ENCODE results near the gene ZNF546. TPM values are rescaled to one million over a fixed set of nuclear protein-coding genes. Genes with fewer than 3 reads are reported as not detected.

ZNF546 gene
- total RNA-seq, 1 experiment from 2014 or later, result 5.2 TPM

DNA sequence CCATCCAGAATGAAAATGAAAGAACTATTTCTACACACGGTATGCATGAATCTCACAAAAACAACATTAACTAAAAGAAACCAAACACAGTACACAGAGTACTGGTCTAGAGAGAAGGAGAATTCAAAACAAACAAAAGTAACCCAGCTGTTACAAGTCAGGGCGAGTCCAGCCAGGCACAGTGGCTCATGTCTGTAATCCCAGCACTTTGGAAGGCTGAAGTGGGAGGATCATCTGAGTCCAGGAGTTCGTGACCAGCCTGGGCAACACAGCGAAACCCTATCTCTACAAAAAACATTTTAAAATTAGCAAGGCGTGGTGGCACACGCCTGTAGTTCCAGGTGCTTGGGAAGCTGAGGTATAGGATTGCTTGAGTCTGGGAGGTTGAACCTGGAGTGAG is 27.6 kb upstream of the ZNF546 start:
- intact Hi-C loops (cut with micrococcal nuclease), result no loop called here
- Mint-ChIP-seq H3K4me3 (ENCODE audit: unreplicated experiment) (peak overlapping the region; percentile 93), H3K4me1 (ENCODE audit: insufficient read depth, unreplicated experiment) (peaks cover 19% of the 10 kb centered on the region), H3K27ac (ENCODE audit: low read depth, unreplicated experiment) (peak overlapping the region; percentile 98), H3K27me3 (ENCODE audit: insufficient read depth, unreplicated experiment) (no peaks in the 10 kb centered on the region), H3K9me3 (ENCODE audit: unreplicated experiment) (no peaks in the 10 kb centered on the region), H3K36me3 (ENCODE audit: insufficient read depth, unreplicated experiment) (peaks cover 50% of the 10 kb centered on the region)
- ChIA-PET CTCF (interaction anchor here (0.5 to 5.1 kb wide), 5 partner anchors 103 to 202 kb away, joined by 3 to 67 read pairs (median 4); partner anchors contain the start of gene FBL), POLR2A (interaction anchor here (1.0 to 3.0 kb wide), 4 partner anchors 27 to 524 kb away, joined by 3 to 41 read pairs (median 24); partner anchors contain the start of genes FBL, SUPT5H and ZNF546)
- DNase-seq (ENCODE audit: unreplicated experiment), result peak; percentile 34
- TF ChIP-seq, protein P1, sequence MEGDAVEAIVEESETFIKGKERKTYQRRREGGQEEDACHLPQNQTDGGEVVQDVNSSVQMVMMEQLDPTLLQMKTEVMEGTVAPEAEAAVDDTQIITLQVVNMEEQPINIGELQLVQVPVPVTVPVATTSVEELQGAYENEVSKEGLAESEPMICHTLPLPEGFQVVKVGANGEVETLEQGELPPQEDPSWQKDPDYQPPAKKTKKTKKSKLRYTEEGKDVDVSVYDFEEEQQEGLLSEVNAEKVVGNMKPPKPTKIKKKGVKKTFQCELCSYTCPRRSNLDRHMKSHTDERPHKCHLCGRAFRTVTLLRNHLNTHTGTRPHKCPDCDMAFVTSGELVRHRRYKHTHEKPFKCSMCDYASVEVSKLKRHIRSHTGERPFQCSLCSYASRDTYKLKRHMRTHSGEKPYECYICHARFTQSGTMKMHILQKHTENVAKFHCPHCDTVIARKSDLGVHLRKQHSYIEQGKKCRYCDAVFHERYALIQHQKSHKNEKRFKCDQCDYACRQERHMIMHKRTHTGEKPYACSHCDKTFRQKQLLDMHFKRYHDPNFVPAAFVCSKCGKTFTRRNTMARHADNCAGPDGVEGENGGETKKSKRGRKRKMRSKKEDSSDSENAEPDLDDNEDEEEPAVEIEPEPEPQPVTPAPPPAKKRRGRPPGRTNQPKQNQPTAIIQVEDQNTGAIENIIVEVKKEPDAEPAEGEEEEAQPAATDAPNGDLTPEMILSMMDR (IDR thresholded peaks at IDR 0.05; ENCODE audit: unreplicated experiment), result no peak
- no TSS peak for BruUV-seq (replicated peaks)

DNA sequence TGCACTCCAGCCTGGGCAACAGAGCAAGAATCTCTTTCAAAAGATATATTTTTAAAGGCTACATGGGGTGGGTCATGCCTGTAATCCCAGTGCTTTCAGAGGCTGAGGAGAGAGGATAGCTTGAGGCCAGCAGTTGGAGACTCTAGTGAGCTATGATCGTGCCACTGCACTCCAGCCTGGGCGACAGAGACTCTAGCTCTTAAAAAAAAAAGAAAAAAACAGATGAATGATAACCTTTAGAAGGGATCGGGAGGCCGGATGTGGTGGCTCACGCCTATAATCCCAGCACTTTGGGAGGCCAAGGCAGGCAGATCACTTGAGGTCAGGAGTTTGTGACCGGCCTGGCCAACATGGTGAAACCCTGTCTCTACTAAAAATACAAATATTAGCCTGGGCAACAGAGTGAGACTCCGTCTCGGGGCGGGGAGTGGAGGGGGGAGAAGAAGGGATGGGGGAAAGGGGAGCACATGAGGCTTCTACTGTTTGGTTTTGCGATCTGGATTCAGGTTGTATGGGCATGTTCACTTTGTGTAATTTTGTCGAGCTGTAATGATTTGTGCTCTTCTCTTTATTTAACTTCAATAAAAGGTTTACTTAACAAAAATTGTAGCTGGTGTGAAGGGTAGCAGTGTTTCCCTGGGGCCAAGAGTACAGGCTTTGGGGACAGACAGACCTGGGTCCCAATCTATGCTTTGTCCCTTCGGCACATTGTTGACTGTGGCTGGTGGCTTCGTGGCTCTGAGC is 27.0 kb upstream of the ZNF546 start:
- Mint-ChIP-seq H3K4me1 (ENCODE audit: insufficient read depth, unreplicated experiment) (peaks cover 19% of the 10 kb centered on the region), H3K27ac (ENCODE audit: low read depth, unreplicated experiment) (peak overlapping the region; percentile 98), H3K9me3 (ENCODE audit: unreplicated experiment) (no peaks in the 10 kb centered on the region), H3K27me3 (ENCODE audit: insufficient read depth, unreplicated experiment) (no peaks in the 10 kb centered on the region), H3K36me3 (ENCODE audit: insufficient read depth, unreplicated experiment) (peaks cover 56% of the 10 kb centered on the region), H3K4me3 (ENCODE audit: unreplicated experiment) (peak overlapping the region; percentile 93)
- ChIA-PET CTCF (interaction anchor here (0.5 to 5.1 kb wide), 24 partner anchors 11 to 418 kb away, joined by 3 to 67 read pairs (median 3); partner anchors contain the start of gene FBL), POLR2A (interaction anchor here (0.7 to 3.0 kb wide), 16 partner anchors 12 to 1294 kb away, joined by 3 to 41 read pairs (median 6); partner anchors contain the start of genes DYRK1B, FBL, HNRNPUL1 and RPS16)
- no peak for DNase-seq (ENCODE audit: unreplicated experiment)
- intact Hi-C loops (cut with micrococcal nuclease), result loop anchor here (1.0 to 2.0 kb wide), 2 partner anchors 123 to 177 kb away; partner anchors contain the start of gene FBL
- no TSS peak for BruUV-seq (replicated peaks)
- TF ChIP-seq, protein P1 (IDR thresholded peaks at IDR 0.05; ENCODE audit: unreplicated experiment), result no peak

DNA sequence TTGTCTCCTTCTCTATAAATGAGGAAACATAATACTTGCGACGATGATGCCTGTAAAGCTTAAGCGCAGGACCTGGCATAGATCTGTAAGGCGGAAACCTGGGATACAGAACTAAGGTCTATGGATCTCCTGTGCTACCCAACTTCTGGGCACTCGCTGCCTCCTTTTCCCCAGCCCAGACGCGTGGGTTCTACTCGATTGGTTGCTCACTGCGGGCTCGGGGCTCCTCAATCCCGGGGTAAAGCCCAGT is 26.5 kb upstream of the ZNF546 start:
- H3K4me1 Mint-ChIP-seq (ENCODE audit: insufficient read depth, unreplicated experiment), result peaks cover 19% of the 10 kb centered on the region
- TF ChIP-seq, protein P1 (IDR thresholded peaks at IDR 0.05; ENCODE audit: unreplicated experiment), result no peak
- ChIA-PET CTCF (interaction anchor here (0.5 to 5.1 kb wide), 28 partner anchors 10 to 974 kb away, joined by 3 to 67 read pairs (median 3); partner anchors contain the start of gene FBL), POLR2A (interaction anchor here (0.5 to 3.0 kb wide), 22 partner anchors 12 to 1293 kb away, joined by 3 to 41 read pairs (median 4); partner anchors contain the start of genes DYRK1B, FBL, HNRNPUL1 and RPS16)
- DNase-seq (ENCODE audit: unreplicated experiment), result no peak
- H3K4me3 Mint-ChIP-seq (ENCODE audit: unreplicated experiment), result peak overlapping the region; percentile 93
- peak overlapping the region; percentile 98 for H3K27ac Mint-ChIP-seq (ENCODE audit: low read depth, unreplicated experiment)
- H3K36me3 Mint-ChIP-seq (ENCODE audit: insufficient read depth, unreplicated experiment), result peaks cover 61% of the 10 kb centered on the region
- intact Hi-C loops (cut with micrococcal nuclease), result loop anchor here (1.0 to 2.0 kb wide), 2 partner anchors 124 to 177 kb away; partner anchors contain the start of gene FBL
- H3K27me3 Mint-ChIP-seq (ENCODE audit: insufficient read depth, unreplicated experiment), result no peaks in the 10 kb centered on the region
- TSS peak; percentile 83 for BruUV-seq (replicated peaks)
- no peaks in the 10 kb centered on the region for H3K9me3 Mint-ChIP-seq (ENCODE audit: unreplicated experiment)
